SKM-1 (cell line): Measurements from ENCODE around the gene MPV17L2.

Experiments used
- DNase-seq: peaks from one replicate; lab custom pipeline; 2025; ENCODE audit not compliant: unreplicated experiment; lab: John Stamatoyannopoulos, UW

The MPV17L2 gene

DNA sequence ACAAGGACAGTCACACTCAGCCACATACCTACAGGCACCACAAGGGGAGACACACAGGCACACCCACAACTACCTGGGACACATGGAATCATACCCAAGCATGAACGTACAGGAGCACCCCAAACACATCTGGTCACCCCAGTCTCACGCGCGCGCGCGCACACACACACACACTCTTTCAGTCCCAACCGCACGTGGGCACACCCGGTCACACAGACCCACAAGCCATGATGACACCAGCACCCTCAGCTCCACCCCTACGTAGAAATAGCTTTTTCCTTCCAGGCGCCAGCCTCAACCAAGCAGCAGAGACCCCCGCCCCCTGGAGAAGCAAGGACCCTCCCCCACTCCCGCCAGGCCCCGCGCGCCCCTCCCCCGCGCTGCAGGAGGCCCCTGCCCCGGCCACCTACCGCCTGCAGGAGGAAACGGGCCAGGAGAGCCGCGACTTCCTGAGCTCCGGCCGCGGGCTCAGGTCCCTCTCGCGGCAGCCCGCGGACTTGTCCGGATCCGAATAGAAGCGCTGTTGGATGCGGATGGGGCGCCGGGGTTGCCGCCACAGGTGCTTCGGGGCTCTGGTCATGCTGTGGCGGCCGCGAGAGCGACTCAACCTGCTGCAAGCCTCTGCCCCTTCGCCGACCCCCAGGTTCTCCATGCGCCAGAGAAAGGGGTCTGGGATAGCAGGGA lies 39.7 kb downstream of the MPV17L2 start:
- no peak for DNase-seq

DNA sequence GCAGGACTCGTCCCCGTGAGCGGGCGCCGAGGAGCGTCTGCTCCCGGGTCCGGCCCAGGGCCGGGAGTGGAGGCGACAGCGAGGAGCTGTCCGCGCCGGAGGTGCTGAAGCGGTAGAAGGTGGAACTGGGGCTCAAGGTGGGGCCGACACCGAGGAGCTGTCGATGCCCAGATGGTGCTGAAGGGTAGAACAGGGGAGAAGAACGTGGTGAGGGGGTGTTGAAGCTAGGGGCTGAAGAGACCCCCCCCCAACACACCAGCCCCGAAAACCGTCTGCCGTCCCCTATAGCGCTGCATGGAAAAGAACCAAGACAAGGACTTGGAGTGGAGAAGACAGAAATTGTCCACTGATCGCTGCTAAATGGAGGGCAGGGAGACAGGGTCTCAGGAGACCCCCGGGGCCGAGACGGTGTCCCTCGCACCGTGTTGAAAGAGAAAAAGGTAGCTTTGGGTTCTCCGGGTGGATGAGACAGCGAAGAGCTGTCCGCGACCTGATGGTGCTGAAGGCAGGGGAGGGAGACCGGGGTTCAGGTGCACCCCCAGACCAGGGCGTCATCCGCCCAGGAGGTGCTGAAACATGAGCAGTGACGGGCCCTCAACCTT lies 40.3 kb downstream of the MPV17L2 start:
- DNase-seq = no peak

DNA sequence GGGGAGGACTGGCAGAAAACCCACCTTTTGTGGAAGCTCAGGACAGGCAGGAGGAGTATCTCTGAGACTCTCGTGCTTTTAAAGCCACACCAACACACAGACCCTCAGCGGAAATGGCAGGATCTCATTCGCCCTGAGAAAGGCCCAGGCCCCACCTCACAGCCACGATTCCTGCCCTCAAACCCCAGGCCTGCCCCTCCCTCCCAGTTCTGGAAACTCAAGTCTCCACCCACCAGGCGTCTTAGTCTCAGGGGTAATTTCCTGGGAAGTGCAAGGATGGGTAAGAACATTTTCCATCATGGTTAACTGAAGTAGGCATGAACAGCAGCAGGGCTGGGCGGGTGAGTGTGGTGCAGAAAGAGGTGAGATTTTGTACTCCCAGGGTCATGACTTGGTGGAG lies 41.2 kb downstream of the MPV17L2 start:
- DNase-seq = no peak

- no peak for DNase-seq
These were observed 46.3 kb downstream of the MPV17L2 start for GRCh38 chr19:18239303-18239702.

DNA sequence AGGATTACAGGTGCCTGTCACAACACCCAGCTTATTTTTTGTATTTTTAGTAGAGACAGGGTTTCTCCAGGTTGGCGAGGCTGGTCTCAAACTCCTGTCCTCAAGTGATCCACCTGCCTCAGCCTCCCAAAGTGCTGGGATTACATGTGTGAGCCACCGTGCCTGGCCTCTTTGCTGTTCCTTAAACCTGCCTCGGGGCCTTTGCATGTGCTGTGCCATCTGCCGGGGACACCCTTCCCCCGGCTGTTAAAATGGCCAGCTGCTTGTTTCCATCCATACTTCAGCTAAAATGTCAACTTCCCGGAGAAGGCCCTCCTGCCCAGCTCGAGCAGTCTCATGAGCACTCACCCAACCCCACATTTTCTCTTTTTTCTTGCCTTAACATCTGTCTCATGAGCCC lies 52.3 kb downstream of the MPV17L2 start:
- DNase-seq = no peak
